ENCODE measurements around the gene S100Z. TPM values are rescaled to one million over a fixed set of nuclear protein-coding genes. Genes with fewer than 3 reads are reported as not detected.
A peak's percentile ranks its signal among the peaks of the same experiment; 100 is the strongest.
"Not testable (repeated sequence)": the region's sequence is repeated elsewhere in the genome, so short reads cannot be mapped to it uniquely, and the experiment has no call there.

S100Z gene
- total RNA-seq, 1 donor from 2014 or later, result 0.38 TPM

DNA sequence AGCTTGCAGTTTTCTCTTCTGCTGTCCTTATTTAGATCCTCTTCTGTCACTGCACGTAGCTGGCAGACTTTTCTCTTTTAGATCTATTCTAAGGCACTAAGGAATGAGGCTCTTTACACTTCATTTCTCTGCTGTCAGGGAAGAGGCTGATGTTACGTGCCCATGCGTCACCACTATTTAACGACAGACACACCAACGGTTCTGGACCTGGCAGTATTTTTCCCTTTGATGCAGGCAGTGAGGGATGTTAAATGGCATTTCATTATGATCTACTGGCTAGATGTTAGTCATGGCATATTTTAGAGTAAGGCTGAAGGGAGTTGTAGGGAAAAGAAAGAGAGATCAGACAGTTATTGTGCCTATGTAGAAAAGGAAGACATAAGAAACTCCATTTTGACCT lies 94.8 kb downstream of the S100Z start:
- Mint-ChIP-seq H3K27me3 (ENCODE audit: unreplicated experiment) (peaks cover 6% of the 10 kb centered on the region), H3K27ac (ENCODE audit: unreplicated experiment) (peak overlapping the region; percentile 49), H3K9me3 (ENCODE audit: unreplicated experiment) (no peaks in the 10 kb centered on the region), H3K36me3 (ENCODE audit: low read depth, unreplicated experiment) (no peaks in the 10 kb centered on the region), H3K4me1 (ENCODE audit: unreplicated experiment) (peaks cover 37% of the 10 kb centered on the region), H3K4me3 (ENCODE audit: unreplicated experiment) (no peak overlapping the region)
- TF ChIP-seq, protein P1, sequence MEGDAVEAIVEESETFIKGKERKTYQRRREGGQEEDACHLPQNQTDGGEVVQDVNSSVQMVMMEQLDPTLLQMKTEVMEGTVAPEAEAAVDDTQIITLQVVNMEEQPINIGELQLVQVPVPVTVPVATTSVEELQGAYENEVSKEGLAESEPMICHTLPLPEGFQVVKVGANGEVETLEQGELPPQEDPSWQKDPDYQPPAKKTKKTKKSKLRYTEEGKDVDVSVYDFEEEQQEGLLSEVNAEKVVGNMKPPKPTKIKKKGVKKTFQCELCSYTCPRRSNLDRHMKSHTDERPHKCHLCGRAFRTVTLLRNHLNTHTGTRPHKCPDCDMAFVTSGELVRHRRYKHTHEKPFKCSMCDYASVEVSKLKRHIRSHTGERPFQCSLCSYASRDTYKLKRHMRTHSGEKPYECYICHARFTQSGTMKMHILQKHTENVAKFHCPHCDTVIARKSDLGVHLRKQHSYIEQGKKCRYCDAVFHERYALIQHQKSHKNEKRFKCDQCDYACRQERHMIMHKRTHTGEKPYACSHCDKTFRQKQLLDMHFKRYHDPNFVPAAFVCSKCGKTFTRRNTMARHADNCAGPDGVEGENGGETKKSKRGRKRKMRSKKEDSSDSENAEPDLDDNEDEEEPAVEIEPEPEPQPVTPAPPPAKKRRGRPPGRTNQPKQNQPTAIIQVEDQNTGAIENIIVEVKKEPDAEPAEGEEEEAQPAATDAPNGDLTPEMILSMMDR (IDR thresholded peaks at IDR 0.05; ENCODE audit: unreplicated experiment), result no peak
- DNase-seq (ENCODE audit: low spot score), result no peak

DNA sequence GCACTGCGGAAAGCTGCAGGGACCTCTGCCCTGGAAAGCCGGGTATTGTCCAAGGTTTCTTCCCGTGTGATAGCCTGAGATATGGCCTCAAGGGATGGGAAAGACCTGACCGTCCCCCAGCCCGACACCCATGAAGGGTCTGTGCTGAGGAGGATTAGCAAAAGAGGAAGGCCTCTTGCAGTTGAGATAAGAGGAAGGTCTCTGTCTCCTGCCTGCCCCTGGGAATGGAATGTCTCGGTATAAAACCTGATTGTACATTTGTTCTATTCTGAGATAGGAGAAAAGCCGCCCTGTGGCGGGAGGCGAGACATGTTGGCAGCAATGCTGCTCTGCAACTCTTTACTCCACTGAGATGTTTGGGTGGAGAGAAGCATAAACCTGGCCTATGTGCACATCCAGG lies 95.4 kb downstream of the S100Z start:
- peak overlapping the region; percentile 38 for H3K27ac Mint-ChIP-seq (ENCODE audit: unreplicated experiment)
- not testable (repeated sequence) for H3K9me3 Mint-ChIP-seq (ENCODE audit: unreplicated experiment); H3K27me3 Mint-ChIP-seq (ENCODE audit: unreplicated experiment); H3K4me3 Mint-ChIP-seq (ENCODE audit: unreplicated experiment); H3K36me3 Mint-ChIP-seq (ENCODE audit: low read depth, unreplicated experiment); DNase-seq (ENCODE audit: low spot score)
- peaks cover 37% of the 10 kb centered on the region for H3K4me1 Mint-ChIP-seq (ENCODE audit: unreplicated experiment)

DNA sequence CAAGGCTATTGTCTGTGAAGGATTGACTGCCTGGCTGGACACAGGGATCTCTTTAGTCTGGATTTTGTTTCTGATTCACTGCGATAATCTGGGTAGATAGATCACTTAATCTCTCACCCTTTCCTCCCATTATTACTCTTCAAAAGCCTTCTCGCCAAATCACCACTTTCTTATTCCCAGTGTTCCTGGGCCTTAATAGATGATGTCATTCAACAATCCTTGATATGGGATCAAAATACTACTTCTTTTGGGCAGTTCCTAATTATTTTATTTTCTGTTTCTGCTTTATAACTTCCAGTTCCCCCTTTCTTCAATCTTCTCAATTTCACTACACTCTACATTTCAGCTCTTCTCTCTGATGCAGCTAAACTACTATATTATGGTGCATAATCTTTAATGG lies 96.3 kb downstream of the S100Z start:
- peak overlapping the region; percentile 38 for H3K27ac Mint-ChIP-seq (ENCODE audit: unreplicated experiment)
- TF ChIP-seq, protein P1 (IDR thresholded peaks at IDR 0.05; ENCODE audit: unreplicated experiment), result no peak
- no peak for DNase-seq (ENCODE audit: low spot score)
- no peak overlapping the region for H3K4me3 Mint-ChIP-seq (ENCODE audit: unreplicated experiment)
- H3K9me3 Mint-ChIP-seq (ENCODE audit: unreplicated experiment), result no peaks in the 10 kb centered on the region
- H3K4me1 Mint-ChIP-seq (ENCODE audit: unreplicated experiment), result peaks cover 38% of the 10 kb centered on the region
- peaks cover 6% of the 10 kb centered on the region for H3K27me3 Mint-ChIP-seq (ENCODE audit: unreplicated experiment)
- H3K36me3 Mint-ChIP-seq (ENCODE audit: low read depth, unreplicated experiment), result no peaks in the 10 kb centered on the region

DNA sequence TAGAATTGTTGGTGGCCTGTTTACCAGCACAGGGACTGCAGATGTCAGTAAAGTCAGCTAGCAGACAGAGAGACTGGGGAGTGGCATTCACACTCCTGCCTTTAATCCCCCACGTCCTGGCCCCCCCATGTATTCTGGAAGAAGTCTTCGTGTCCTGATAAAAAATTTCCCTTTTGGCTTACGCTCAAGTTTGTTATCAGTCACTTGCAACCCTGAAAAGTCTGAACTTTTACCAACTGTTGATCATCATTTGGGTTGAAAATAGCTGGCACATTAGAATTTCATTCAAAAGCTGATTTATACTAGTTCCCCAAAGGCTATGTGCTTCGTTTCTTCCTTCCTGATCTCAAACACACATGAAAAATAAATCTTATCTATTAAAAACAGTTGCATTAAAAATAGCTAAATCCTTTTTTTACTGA lies 97.3 kb downstream of the S100Z start:
- Mint-ChIP-seq H3K27ac (ENCODE audit: unreplicated experiment) (peak overlapping the region; percentile 59), H3K27me3 (ENCODE audit: unreplicated experiment) (peaks cover 4% of the 10 kb centered on the region), H3K4me1 (ENCODE audit: unreplicated experiment) (peaks cover 40% of the 10 kb centered on the region), H3K4me3 (ENCODE audit: unreplicated experiment) (no peak overlapping the region), H3K9me3 (ENCODE audit: unreplicated experiment) (no peaks in the 10 kb centered on the region), H3K36me3 (ENCODE audit: low read depth, unreplicated experiment) (no peaks in the 10 kb centered on the region)
- TF ChIP-seq, protein P1 (IDR thresholded peaks at IDR 0.05; ENCODE audit: unreplicated experiment), result no peak
- DNase-seq (ENCODE audit: low spot score), result no peak

DNA sequence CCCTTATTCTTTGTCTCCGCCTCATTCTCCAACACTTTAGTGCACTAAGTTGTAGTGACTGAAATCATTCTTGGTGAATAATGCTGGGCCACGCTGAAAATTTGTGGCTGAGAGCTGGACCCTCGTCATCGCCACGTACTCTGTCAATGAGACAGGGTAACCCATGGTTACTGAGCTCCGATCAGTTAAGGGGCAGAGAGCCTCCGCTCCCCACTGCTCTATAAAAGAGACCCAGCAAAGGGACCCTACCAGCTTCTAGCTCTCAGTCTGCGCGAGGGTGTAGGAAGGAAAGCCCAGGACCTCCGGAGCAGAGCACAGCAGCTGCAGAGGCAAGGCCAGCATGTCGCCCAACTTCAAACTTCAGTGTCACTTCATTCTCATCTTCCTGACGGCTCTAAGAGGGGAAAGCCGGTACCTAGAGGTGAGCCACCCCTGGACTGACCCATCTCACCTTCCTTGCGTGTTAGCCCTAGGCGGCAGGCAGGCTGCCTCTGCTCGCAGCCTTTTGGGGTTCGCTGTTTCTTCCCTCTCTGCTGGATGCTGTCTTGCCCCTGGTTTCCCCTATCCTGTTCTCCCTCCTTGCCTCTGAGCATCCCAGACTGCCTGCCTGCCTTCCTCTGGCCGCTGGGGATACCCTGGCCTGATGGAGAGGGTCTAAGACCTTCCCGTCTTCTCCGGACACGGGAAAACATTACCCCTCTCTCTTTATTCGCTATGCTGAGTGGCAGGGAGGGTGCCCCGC lies 103.2 kb downstream of the S100Z start, which contains the start of gene CRHBP:
Gene CRHBP, plus strand, starts transcription at position 251 of the 742 bp plus-strand sequence. Its CDS starts 90 bp downstream, at position 341.
- no peaks in the 10 kb centered on the region for H3K9me3 Mint-ChIP-seq (ENCODE audit: unreplicated experiment)
- TF ChIP-seq, protein P1 (IDR thresholded peaks at IDR 0.05; ENCODE audit: unreplicated experiment), result no peak
- H3K27me3 Mint-ChIP-seq (ENCODE audit: unreplicated experiment), result peaks cover 13% of the 10 kb centered on the region
- H3K27ac Mint-ChIP-seq (ENCODE audit: unreplicated experiment), result peak within 1 kb of the TSS; percentile 17
- DNase-seq (ENCODE audit: low spot score), result peak; percentile 20
- peak within 1 kb of the TSS; percentile 93 for H3K4me3 Mint-ChIP-seq (ENCODE audit: unreplicated experiment)
- H3K4me1 Mint-ChIP-seq (ENCODE audit: unreplicated experiment), result peaks cover 11% of the 10 kb centered on the region
- H3K36me3 Mint-ChIP-seq (ENCODE audit: low read depth, unreplicated experiment), result peaks cover 10% of the 10 kb centered on the region
